ENCODE results near the gene PLA2G5.
"Not testable (repeated sequence)": the region's sequence is repeated elsewhere in the genome, so short reads cannot be mapped to it uniquely, and the experiment has no call there.

PLA2G5 gene, protein sequence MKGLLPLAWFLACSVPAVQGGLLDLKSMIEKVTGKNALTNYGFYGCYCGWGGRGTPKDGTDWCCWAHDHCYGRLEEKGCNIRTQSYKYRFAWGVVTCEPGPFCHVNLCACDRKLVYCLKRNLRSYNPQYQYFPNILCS

DNA sequence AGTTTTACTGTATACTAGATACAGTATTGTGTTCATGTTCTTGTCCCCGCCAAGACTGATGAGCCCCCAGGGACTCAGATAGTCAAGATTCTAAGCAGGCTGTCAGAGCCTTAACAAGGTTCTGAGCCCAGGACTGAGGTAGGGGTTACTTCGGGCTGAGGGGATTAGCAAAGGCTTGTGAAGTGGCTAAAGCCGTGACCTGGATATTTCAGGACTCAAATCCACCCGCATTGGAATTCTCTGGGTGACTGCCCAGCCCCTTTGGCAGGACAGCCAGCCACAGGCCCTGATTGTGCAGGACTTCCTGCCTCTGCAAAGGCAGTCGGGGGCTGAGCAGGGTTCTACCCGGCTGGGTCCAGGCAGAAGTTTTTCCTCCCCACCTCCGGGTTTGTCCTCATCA, at the start of gene PLA2G5:
Gene PLA2G5 (plus strand): TSS at position 321 of the 400 bp plus-strand sequence. CDS start 14,637 bp downstream, outside the sequence.
- DNase-seq: peak; percentile 22

DNA sequence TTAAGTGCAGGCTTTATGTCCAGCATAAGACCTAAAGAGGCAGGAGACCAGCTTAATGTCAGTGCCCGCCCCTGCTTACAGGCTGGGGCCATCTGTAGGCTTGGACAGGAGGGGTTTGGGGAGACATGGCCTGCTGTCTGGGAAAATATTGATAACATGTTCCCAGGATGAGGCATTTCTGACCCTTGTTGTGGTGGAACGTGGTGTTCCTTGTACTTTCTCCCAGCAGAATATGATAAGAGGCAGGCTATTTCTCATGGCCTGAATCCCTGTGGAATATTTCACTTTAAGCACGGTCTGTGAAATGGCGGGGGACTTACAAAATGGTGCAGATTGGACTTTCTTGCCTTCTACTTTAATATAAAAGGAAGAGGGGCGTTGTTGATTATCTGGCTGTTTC, 41.9 kb upstream of the PLA2G5 start:
- DNase-seq: no peak

DNA sequence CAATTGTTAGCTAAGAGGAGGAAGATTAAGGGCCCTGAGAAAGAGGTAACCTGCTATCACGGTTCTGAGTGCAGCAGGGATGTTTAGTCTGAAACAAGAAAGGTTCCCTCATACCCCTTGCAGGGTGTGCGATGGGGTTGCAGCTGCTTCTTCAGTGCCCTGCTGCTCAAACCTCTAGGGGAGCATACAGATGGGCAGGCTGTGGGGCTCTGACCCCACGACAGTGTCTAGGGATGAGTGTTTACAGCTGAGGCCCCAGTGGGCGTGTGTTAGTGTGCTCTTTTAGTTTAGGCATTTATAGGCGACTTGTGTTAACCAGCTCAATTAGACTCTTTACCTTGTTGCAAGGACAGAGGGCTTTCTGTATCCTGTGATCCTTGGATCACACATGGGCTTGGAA, 41.3 kb upstream of the PLA2G5 start:
- DNase-seq: no peak

DNA sequence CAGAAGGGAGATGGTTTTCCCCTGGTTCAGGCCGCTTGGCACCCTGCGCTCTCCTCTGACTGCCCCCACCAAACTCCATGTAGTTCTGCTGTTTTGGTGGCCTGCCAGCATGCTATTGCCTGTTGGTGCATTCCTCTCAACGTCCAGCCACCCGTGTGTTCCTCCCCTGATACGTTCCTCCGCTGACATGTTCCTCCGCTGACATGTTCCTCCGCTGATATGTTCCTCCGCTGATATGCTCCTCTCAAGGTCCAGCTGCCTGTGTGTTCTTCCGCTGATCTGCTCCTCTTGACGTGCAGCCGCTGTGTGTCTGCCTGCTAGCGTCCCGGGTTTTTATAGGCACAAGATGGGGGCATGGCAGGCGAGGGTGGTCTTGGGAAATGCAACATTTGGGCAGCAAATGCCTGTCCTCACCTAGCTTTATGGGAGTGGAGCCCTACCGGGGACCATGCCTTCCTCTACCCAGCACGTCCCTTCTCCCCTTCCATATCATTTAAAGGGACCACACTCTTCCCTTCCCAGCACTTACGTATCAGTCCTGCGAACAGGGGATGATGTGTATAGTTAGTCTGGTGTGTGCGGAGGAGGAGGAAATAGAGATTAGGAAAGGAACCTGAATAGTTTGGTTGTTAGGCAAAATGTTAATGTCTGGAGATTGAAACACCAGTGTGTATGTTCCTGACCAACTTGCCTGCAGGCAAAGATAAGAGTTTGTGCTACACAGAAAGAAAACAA, 40.6 kb upstream of the PLA2G5 start:
- DNase-seq: no peak

DNA sequence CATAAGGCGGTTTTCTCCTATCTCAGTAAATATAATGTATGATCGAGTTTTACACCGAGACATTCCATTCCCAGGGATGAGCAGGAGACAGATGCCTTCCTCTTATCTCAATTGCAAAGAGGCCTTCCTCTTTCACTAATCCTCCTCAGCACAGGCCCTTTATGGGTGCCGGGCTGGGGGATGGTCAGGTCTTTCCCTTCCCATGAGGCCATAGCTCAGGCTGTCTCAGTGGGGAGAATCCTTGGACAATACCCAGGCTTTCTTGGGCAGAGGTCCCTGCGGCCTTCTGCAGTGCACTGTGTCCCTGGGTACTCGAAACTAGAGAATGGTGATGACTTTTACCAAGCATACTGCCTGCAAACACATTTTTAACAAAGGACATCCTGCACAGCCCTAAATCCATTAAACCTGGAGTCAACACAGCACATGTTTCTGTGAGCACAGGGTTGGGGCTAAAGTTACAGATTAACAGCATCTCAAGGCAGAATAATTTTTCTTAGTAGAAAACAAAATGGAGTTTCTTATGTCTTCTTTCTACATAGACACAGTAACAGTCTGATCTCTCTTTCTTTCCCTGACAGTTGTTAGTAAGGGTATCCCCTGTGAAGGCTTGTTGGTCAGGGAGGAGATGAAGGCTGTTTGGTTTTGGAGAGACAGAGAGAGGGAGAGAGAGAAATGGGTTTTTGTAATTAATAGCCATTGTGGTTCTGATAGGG, 39.4 kb upstream of the PLA2G5 start:
- not testable (repeated sequence) for DNase-seq

DNA sequence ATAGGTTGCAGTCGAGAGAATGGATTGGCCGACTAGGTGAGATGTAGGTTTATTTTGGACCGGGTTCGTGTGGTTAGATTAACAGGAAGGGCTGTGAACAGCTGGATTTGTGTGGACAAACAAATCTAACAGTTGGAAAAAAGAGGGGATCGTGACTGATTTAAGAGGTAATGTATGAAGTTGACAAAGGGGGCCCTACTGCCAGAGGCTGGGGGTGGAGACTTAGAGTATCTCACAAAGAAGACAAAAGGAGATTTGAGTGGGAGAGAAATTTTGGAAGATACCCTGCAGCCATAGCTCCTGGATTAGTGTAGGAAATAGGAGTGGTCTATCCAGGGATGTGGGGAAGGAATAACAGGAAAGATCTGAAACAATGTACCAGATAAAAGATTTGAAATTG, 38.8 kb upstream of the PLA2G5 start:
- no peak for DNase-seq

DNA sequence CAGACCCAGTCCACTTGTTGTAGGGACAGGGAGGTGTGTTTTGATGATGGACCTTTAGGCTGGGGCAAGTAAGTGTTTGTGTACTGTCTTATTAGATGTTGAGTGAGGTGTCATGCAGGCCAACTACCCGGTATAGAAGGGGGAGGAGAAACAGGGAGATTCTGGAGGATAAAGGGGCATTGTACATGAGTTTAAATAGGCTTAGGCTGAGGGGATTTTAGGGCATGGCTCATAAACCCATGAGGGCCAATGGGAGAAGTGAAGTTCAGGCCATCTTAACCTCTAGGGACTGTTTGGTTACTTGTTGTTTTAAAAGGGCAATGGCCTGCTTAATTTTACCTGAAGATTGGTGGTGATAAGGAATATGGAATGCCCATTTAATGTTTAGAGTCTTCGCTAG, 38.2 kb upstream of the PLA2G5 start:
- no peak for DNase-seq

DNA sequence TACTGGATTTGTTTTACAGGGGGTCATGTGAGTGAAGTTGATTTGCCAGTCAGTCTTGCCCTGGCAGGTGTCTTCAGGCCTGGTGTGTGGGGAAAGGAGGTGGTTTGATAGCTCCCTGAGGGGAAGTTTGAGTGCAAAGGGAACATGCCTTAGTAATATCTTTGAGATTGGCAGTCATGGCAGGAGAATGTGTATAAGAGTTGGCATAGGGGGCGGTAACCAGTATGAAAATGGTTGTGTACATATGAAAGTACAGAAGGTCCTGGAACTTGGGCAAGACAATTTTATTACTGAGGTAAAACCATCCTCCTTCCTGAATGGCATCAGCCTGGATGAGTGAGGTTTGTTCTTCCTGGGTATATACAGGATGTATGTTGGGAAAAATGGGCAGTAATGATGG, 37.6 kb upstream of the PLA2G5 start:
- no peak for DNase-seq

DNA sequence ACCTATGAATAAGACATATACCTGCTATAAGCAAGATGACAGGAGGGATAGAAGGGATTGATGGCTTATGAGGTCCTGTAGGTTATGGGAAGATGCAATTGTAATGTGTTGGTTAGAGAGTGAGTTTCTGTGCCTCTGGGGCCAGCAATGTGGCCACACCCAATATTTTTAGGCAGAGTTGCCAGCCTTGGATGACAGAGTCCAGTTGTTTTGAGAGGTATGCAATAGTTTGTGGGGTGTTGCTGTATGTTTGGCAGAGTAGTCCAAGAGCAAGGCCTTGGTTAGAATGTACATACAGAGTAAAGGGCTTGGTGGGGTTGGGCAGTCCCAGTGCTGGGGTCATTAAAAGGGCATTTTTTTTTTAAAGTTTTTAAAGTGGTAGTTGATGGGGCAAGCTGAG, 36.6 kb upstream of the PLA2G5 start:
- DNase-seq: no peak

DNA sequence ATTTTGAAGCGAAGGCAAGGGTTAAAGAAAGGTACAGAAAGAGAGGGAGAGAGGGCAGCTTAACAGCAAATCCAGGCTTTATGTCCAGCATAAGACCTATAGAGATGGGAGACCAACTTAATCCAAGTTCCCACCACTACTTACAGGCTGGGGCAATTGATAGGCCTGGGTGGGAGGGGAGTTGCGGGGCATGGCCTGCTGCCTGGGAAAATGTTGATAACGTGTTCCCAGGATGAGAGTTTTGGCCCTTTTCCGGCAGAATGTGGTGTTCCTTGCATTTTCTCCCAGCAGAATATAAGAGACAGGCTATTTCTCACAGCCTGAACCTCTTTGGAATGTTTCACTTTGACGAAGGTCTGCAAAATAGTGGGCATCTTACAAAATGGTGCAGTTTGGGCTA, 34.9 kb upstream of the PLA2G5 start:
- no peak for DNase-seq

DNA sequence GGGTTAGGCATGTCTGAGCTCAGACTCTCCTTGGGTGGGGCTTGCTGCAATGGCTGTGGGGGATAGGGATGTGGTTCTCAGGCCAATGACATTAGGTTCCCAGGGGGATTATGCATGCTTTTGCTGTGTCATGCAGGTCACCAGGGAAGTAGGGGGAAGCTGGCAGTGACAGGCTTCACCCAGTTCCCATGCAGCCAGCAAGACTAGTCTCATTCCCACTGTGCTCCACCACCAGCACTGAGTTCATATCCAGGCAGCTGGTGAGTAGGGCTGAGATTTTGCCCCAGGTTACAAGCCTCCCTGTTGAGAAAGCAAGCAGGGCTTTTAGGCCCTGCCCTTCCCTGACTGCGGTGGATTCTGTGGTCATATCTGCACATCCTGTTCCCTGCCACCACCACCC, 32.1 kb upstream of the PLA2G5 start:
- DNase-seq: no peak

DNA sequence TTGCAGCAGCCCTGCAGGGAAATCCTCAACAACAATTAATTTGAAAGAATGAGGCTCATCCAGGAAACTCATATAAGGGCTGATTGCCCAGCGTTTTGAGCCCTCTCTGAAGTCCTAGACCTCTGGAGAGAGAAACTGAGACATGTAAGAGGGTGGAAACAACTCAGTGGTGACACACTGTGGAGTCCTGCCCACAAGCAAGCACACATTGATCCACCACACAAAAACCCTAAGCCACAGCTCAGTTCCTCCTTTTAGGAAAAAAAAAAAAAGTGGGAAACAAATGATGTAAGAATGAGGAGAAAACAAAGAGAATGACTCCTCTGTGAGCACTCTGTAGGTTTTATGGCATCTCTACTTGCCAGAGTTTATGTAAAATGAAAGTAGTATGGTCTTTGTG, 22.9 kb upstream of the PLA2G5 start:
- DNase-seq: no peak

DNA sequence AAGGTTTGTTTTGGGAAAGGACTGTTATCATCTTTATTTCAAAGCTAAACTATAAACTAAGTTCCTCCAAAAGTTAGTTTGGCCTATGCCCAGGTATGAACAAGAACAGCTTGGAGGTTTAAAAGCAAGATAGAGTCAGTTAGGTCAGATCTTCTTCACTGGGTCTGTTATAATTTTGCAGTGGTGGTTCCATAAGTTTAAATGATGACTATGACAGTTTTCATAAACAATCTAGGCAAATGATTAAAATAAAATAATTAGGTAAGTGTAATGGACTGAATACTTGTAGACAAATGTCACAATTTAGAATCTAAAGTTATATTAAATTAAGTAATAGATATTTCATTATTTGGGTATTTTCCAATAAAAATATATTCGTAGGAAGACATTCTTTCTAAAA, 21.4 kb upstream of the PLA2G5 start:
- DNase-seq: no peak

DNA sequence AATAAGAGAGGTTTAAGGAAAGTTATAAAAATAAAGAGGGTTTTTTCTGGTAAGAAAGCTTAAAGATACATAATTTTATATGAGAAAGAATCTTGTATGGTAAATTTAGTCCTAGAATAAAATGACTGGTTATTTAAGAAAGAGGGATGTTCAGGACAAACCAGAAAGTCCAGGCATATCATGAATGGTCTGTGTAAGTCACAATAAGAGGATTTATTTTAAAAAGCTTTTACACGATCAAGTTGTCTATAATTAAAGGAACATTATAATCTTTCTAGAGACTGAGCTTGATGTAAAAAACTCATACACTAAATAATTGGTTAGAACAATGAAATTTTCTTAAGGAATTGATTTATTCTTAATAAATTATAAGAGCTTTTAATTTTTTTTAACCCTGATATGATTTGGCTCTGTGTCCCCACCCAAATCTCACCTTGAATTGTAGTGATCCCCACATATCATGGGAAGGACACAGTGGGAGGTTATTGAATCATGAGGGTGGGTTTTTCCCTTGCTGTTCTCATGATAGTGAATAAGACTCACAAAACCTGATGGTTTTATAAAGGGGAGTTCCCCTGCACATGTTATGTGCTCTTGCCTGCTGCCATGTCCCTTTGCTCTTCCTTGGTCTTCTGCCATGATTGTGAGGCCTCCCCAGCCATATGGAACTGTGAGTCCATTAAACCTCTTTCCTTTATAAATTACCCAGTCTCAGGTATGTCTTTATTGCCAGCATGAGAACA, 20.8 kb upstream of the PLA2G5 start:
- DNase-seq: not testable (repeated sequence)

DNA sequence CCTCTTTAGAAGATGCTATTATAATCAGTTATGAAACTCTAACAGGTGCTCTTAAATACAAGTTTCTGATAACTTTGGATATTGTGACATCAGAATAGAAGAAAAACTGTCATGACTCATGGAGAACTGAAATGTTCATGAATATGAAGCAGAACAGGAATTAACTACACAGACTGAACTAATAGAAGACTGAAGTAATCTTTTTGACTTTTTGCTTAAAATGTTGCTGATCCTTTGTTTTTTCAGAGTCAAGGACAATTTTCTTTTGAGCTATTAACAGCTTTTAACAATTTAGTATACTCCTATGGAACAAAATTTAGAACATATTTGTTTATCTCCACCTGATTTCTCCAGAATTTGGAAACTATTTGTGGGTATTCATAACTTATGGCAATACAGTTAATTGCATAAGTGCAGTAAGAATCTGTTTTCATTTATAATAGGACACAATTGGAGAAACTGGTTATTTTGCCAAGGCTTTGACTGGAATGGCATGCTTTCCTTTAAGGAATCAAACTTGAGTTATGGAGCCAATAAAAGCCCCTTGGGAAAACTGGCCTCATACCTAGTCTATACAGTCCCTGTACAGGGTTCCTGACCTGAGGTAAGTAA, 18.7 kb upstream of the PLA2G5 start:
- no peak for DNase-seq

DNA sequence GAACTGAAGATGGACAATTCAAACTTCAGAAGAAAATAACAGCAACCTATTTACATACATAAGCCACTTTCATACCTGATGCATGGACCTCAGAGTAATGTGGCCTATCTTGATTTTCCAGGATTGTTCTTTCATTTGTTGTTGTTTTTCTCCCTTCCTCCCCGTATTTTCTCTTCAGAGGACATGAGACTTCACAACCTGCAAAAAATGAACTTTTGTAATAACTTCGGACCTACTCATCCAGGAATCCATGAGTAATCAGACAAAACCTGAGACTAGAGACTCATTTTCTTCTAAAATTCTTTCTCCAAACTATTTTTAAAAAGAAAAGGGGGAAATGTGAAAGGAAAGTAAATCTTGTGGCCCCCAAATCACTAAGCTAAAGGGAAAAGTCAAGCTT, 17.6 kb upstream of the PLA2G5 start:
- DNase-seq: peak; percentile 15

DNA sequence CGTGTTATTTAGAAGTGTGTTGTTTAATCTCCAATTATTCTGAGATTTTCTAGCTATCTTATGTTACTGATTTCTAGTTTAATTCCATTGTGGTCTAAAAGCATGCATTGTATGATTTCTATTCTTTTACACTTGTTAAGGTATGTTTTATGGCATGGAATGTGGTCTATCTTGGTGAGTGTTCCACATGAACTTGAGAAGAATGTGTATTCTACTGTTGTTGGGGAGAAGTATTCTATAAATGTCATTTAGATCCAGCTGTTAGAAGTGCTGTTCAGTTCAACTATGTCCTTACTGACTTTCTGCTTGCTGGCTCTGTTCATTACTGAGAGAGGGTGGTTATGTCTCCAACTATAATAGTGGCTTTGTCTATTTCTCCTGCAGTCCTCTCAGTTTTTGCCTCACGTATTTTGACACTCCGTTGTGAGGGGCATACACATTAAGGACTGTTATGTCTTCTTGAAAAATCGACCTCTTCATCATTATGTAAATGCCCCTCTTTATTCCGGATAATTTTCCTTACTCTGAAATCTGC, 12.0 kb upstream of the PLA2G5 start:
- DNase-seq: peak; percentile 34

DNA sequence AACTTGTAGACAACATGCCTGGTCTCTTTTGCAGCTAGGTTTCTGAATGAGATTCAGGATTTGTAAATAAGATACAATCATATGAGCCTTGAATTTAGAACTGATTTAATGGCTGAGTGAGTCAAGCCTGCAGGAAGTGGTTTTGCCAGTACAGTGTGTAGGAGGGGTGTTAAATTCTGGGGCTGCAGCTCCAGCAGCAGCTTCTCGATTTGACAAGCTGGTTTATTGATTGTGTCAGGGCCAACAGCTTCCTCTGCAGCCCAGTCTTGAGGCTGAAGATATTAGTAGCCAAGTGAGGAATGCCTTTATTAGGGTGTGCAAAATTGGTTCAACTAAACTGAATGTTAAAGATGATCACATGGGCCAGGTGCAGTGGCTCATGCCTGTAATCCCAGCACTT, 11.5 kb upstream of the PLA2G5 start:
- DNase-seq: peak; percentile 88

DNA sequence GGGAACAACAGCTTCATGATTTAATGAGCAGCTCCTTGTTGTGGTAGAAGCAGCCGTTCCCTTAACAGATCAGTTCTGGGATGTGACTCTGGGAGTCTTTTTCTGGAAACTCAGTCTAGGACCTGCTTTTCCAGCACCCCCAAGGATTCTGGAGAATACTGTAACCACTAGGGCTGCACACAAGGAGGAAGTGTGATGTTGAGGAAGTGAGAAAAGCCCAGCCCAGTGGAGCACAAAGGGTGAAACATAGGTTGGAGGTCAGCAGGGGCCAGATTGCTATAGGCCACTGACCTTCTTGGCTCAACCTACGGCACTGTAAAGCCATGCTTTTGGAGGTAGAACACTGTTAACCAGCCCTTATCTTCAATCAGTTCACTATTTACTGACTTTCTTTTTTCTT, 10.1 kb upstream of the PLA2G5 start:
- no peak for DNase-seq

DNA sequence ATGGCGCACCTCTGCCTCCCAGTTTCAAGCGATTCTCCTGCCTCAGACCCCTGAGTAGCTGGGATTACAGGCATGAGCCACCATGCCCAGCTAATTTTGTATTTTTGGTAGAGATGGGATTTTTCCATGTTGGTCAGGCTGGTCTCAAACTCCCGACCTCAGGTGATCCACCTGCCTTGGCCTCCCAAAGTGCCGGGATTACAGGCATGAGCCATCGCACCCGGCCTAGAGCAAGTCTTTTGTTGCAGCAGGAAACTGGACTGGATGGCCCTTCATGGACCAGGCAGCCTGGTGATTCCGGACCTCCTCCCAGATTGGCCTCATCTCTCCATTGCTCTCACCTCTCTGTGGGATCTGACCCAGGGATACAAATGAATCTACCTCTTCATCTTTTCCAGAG, 9.2 kb upstream of the PLA2G5 start:
- not testable (repeated sequence) for DNase-seq

DNA sequence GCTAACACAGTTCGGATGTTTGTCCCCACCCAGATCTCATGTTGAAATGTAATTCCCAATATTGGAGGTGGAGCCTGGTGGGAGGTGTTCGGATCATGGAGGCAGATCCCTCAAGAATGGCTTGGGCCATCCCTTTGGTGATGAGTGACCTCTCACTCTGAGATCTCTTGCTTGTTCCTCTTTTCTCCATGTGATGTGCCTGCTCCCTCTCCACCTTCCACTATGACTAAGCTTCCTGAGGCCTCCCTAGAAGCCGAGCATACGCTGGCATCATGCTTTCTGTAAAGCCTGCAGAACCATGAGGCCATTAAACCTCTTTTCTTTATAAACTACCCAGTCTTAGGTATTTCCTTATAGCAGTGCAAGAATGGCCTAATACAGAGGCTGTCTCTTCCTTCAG, 8.1 kb upstream of the PLA2G5 start:
- DNase-seq: peak; percentile 19

DNA sequence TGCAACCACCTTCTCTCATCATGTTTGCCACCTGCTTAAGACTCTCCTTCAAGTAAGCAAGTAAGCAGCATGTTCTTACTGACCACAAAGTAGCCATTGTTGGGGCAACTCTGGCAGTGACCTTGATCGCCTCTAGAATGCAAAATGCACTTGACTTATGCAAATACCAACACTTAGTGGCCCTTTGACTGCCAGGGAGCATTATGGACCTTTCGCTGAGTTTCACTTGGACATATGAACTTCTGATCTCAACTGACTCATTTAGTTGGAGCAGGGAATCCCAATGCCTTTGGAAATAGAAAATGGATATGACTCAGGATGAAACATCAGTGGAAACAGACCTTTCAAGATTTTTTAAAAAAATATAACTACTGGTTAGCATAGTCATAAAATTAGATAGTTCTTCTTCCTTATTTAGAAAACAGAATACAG, 6.1 kb upstream of the PLA2G5 start:
- peak; percentile 89 for DNase-seq

DNA sequence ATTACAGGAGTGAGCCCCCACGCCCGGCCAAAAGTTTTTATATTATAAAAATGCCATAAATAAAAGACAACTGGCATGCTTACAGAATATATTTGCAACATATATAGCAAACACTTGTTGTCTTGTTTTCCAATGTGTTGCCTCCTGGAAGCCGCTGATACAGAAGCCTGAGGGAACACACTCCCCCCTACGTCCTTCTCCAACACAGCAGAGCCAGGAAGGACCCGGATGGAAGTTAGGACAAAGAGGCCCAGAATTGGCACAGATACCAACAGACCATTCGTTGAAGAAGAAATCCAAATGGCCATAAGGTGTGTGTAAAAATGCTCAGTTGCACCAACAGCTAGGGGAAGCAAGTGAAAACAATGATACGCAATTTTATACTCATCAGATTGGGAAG, 1.3 kb upstream of the PLA2G5 start:
- DNase-seq: no peak

Data from fibroblast of skin of right biceps (primary cell).